Middle frontal gyrus (tissue), 1 donor: ENCODE measurements around the gene ASB9.
"Not testable (repeated sequence)": the region's sequence is repeated elsewhere in the genome, so short reads cannot be mapped to it uniquely, and the experiment has no call there.

Source experiments
- DNase-seq: peaks from one replicate; pipeline ENCODE4 v3.0.0-alpha.2; 2015; ENCODE audit warnings: low spot score; ENCODE audit errors: extremely low spot score

The ASB9 gene

DNA sequence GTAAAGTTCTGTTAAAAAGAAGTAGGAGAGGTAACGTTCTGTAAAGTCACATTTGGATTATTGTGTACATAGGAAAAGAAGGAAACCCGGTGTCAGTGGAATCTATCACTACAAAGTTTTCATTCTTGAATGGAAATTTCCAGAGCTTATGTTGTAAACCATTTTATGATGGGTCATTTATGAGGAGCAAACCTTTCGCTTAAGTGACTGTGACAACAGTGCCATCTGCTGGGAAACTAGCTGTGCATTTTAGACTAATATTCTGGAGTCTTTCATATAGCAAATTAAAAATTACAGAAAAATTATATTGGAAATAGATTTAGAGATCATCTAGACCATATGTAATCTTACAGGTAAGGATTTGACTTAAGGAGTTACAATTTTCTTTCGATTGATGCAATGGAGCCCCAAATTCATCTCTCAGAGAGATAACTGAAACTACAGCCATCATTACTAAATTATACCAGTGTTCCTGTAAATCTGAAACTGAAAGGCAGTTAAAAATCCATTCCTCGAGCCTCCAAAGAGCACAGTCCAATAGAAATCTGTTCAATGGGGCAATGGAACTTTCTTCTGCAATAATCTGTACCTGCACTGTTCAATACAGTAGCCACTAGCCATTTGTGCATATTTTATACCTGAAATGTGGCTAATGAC lies 26.9 kb downstream of the ASB9 start:
- DNase-seq = peak; percentile 22

DNA sequence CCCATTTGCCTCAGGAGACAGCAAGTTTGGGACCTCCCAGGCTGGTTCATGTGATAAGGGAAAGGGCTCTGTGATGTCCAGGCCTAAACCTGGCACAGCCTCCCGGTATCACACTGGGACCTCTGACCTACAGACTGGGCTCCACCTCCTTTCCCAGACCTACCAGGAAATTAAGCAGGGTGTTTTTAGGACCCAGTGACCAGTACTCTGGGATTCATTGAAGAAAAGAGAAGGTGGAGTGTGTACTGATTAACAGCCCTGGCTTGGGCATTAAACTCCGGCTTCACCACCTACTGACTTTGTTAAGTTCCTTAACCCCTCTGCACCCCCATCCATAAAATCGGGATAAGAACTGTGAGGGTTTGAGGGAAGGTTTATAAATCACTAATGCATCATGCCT lies 28.6 kb downstream of the ASB9 start:
- no peak for DNase-seq

DNA sequence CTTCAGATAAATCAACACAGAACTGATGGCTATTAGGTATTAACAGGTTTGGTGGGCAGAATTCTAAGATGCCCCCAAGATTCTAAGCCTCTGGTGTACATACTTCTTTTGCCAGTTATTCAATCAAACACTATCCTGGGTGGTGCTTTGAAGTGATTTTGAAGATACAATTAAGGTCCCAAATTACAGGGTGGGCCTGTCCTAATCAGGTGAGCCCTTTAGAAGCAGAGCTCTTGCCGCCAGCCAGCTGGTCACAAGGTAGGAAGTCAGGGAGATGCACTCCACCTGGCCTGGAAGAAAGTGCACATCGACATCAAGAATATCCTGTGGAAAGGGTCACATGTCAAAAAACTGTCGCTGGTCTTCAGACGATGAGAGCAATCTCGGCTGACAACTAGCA lies 29.5 kb downstream of the ASB9 start:
- DNase-seq = no peak

DNA sequence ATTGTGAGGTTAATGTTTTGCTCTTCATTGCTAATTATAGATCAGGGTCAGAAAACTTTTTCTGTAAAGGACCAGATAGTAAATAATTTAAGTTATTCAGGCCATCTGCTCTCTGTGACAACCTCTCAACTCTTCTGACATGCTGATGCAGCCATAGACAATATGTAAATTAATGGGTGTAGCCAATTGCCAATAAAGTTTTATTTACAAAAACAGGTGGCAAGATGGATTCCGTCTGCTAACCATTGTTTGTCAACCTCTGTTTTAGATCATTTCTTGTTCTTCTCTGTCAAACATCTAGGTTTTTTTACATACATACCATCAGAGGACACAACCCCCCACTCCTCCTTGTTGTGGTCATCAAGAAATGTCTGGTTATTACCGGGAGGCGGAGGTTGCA lies 33.7 kb downstream of the ASB9 start:
- no peak for DNase-seq

DNA sequence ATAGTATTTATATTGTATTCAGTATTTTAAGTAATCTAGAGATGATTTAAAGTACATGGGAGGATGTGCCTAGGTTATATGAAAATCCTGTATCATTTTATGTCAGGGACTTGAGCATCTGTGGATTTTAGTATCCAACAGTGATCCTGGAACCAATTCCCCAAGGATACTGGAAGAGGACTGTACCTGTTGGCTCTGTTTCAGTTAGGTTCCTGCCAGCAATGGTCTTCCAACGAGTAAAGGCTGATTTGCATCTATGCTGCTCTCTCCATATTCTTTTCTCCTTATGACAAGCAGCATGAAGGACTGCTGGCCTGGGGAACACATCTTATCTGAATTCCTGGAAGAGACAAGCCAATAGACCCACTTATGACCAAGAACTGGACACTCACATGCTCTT lies 34.9 kb downstream of the ASB9 start:
- no peak for DNase-seq

DNA sequence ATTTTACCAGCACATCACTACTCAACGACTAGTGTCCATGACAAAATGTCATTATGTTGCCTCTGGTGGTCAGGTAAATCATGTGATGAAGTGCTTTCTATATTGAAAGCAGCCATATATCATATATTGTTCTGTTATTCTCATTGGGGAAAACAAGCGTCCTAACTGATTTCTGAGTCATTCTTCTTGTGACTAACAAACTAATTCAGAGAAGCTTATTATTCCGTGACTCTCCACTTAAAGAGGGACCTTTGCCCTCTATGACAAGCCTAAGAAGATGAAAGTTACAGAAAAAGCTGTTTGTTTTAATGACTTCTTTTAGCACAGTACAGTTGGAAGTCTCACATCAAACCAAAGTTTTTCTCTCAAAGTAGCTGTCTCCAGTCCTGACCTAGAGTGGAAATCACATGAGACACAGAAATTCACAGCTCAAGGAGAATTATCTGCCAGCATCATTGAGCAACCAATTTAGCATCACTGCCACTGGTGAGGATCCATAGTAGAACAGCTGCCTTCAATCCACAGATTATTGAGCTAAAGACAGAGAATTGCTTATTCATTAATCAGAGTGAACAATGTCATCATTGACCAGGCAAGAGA lies 36.4 kb downstream of the ASB9 start:
- no peak for DNase-seq

DNA sequence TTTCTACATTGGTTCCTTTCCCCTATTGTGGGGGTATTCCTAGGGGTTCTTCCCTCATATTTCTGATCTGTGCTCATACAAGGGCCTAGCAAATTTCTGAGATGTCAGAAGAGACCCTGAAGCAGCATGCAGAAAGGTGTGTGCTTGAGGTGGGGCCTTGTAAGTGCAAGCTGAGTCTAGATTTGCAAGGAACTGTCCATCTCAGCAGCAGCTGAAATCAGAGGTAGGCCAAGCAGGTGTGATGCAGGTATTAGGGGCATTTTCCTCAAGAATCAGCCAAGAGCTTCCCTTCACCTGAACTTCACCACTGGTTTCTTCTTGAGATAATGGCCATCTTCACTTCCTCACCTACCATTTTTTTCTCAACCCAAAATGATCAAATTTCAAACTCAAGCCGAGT lies 45.1 kb downstream of the ASB9 start:
- DNase-seq = no peak

DNA sequence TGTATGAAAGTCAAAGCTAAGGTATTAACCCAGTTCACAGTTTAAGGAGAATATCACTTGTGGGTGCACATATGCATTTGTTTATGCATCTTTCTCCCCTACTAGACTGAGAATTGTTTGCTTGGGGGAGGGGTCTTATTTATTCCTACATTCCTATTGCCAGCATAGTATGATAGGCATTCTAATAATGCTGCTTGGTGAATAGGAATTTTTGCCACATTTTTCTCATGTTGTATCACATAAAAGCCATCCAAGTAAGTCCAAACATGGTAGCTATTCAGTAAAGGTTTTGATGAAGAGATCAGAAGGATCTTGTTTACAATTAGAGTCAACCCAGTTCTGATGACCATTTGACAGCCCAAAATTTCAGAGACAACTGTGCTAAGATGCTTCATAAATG lies 48.6 kb downstream of the ASB9 start:
- no peak for DNase-seq

DNA sequence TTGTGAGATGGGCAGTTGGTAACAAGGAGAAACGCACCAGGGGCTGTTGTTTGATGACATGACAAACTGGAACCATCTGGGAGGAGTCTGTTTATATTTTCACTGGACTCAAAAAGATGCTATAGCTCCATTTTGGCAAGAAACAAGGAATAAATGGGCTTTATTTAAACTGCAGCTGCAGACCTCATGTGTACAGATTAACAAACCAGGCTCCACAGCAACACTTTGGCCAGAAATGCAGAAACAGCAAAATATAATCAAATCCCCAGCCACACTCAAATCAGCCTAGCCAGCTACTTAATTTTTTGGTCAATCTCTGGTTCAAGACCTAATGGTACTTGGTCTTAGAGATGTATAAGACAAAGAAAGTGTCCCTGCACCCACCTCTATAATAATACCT lies 52.7 kb downstream of the ASB9 start:
- DNase-seq = no peak

DNA sequence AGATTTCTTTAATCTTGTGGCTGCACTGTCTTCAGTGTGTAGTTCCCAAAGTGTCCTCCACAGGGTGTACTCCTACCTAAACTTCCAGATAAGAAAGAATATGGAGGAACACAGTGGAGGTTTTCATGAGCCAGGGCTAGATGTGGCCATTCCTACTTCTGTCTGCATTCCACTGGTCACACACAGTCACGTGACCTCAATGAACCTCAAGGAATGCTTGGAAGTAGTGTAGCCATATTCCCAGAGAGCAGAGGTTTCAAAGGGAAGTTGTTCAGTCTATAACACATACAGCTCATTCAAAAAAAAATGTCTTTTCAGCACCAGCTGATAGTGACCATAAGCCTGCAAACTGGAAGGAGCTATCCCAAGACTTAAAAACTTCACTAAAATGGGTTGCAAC lies 53.6 kb downstream of the ASB9 start:
- DNase-seq = no peak

DNA sequence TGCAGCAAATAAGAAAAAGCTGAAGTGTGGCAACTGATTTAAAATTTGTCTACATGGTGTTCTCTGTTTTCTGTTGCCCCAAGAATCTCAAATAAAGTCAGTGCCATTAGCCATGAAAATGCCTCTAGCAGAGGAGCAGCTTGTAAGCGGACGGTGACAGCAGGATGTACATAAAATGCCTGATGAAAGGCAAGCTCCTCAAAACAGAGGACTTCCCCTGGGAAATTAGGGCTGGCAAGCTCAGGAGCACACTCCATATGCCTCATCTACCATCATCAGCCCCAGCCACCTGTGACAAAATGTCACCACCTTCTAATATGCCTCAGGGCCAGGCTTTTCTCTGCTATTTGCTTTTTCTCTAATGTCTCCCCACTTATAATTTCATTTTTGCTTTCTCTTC lies 54.5 kb downstream of the ASB9 start:
- no peak for DNase-seq

DNA sequence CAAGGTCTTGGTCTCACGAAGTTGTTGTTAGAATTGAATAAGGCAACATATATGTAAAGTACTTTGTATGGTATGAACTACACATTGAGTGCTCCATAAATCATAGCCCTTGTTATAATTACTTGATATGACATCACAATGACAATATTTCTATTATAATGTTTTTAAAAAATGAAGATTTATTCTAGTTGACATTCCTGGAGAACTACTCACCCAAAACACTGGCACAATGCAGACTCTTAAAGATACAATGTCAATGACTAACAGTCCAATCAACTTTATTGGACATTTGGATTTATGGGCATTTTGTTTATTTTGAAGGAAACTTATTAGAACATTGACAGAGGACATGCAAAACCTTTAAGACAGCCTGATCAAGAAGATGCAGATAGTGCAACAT lies 55.3 kb downstream of the ASB9 start:
- no peak for DNase-seq

DNA sequence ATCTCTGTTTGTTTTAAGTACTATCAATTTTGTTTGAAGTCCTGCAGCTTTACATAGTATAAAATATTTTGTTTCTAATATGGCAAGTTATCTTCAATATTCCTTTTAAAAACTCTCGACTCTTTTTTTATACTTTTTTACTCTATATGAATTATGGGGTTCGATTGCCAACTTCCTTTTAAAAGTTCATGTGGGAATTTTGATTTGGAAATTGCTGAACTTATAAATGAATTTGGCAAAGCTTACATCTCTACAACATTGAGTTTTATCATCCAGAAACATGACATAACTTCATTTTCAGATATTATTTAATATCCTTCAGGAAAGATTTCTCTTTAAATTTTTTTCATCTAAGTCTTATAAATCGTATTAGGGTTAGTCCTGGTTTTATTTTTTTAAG lies 60.8 kb downstream of the ASB9 start:
- no peak for DNase-seq

DNA sequence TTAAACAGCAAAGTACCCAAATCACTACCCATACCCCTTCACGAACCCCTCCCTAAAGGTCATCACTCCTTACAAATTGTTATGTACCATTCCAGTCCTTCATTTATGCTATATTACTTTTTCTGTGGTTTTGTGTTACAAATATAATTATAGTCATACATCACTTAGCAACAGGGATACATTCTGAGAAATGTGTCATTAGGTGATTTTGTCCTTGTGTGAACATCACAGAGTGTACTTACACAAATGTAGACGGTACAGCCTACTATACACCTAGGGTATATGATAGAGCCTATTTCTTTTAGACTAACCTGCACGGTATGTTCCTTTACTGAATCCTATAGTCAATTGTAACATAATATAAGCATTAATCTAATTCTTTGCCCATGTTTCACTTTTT lies 61.9 kb downstream of the ASB9 start:
- no peak for DNase-seq

DNA sequence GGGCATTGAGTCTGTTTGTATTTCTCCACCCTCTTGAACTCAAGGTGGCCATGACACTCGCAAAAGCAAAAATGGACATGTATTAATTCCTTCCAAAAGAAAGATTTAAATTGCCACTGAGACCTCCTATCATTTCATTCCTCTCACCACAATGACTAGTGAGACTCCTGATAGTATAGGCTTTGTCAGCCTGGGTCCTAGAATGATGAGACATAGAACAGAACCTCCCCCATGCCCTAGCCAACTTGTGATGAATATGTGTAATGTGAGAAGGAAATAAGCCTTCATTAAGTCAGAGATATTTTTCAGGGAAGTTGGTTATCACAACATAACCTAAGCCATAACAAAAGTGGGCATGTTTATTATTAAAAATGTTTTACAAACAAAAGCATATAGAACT lies 62.5 kb downstream of the ASB9 start:
- no peak for DNase-seq

DNA sequence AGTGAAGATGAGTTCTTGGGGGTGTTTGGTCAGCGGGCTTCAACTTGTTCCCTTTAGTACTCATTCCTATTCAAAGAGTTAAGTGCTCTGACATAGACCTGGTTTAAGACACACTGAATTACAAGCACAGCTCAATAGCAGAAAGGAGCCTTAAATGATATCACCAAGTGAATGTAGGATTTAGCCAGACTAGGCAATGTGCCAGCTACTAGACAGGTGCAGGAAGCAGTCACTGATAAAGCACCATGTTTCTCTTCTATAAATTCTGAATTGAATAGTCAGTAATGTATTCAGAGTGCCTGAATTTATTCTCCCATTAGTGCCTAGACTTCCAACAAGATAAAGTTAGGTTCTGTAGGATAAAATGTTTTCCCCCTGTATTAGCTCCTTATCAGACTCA lies 63.6 kb downstream of the ASB9 start:
- no peak for DNase-seq

DNA sequence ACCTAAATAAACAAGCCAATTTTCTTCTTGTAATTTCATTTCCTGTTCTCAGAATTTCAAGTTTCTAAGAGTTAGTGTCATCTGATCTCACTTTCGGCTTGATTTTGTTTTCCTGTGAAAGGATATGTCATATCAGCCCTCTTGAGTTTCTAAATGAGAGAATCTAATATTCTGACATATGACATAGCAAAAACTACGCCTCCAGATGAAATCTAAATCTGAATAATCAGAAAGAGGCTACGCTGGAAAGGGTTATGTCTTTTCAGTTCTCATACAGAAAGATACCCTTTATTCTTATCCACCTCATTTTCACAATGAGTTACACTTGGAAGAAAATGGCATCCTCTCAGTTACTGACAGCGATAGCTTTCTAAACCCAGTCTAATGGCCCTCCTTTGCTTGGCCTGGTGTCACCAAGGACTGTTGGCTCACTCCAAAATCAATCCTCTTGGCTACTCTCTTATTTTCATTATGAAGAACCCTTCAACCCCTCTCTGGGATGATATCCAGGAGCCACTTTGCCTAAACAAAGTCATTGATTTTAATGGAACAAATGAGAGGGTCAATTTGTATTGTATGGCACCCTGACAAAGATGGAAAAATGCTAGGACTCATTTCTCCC lies 65.6 kb downstream of the ASB9 start:
- DNase-seq = no peak

DNA sequence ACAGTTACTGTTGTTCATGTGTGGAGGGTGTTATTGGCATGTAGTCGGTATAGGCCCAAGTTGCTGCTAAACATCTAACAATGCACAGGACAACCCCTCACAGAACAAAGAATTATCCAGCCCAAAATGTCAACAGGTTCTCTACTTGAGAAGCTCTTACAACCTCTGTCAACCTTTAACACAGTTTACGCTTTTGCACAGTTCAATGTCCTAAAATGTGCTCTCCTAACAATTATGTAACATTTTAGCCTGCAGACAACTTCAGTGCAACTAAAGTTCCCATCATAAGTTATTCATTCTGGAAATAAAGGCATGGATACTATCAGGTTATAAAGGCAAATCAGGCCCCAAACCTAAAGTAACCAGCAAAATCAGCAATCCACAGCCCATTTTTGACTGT lies 66.2 kb downstream of the ASB9 start:
- DNase-seq = no peak

DNA sequence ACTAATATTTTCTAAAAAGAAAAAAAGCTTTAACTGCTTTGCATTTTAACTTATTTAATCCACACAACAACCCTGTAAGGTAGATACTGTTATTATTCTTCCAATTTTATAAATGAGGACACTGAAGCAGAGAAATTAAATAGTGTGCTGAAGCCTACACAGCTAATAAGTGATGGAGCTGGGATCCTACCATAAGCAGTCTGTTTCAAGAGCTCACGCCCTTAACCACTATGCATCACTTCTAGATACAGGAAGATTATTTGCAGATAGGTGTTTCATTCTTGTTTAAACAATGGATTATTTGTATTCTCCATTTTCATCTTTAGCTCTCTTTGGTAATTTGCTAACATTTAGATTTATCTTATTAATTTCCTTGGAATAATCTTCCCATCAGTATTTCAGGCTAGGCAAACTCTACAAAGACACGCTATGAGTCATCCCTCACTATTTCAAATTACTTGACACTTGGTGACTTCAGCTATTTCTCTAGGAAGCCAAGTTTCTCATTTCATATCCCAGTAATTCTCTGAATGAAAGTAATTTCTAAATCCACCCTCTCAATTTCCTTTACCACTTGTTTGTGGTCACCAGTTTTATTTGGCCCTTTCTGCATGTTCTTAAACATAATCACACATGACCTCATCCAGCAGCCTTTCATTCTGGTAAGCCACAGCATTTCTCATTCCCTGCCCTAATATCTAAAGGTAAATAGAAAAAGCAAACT lies 67.3 kb downstream of the ASB9 start:
- no peak for DNase-seq

DNA sequence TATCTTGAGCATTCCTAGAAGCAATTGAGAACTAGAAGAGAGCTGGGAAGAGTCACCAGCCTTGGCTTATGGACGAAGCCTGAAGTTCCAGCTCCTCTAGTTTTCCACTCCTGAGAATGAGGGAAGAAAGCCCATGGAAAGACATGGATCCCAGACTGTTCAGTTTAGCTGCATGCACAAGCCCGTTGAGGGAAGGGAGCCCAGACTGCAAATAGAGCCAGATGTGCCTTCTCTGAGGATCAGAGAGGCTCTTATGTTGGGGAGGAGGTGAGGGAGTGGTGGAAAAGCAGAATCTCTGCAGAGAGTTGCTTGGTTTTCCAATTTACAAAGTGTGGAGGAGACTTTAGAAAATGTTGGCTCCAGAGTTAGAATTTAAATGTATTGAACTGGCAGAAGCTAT lies 69.0 kb downstream of the ASB9 start:
- no peak for DNase-seq

DNA sequence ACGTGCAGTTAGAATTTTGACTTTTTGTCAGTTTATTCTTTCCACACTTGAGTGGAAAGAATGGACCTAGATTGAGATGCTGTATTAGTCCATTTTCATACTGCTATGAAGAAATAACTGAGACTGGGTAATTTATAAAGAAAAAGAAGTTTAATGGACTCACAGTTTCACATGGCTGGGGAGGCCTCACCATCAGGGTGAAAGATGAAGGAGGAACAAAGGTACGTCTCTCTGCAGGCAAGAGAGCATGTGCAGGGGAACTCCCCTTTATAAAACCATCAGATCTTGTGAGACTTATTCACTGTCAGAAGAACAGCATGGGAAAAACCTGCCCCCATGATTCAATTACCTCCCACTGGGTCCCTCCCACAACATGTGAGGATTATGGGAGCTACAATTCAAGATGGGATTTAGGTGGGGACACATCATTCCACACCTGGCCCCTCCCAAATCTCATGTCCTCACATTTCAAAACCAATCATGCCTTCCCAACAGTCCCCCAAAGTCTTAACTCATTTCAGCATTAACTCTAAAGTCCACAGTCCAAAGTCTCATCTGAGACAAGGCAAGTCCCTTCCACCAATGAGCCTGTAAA lies 71.2 kb downstream of the ASB9 start:
- not testable (repeated sequence) for DNase-seq

DNA sequence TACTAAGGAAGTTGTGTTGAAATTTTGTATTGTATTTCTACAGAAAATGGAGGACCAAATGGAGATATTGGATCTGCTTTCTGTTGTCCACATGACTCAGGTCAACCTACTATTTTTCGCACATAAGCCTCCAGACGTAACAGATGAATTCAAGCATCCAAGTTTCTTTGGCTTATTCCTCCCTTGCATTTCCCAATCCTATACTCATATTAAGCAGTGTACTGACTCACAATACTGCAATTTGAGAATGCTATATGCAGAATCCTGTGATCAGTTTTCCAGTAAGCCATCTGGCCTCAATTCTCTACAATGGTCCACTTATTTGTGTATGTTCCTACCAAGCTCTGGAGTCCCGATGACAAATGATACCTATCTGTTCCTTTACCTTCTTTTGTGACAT lies 75.7 kb downstream of the ASB9 start:
- no peak for DNase-seq
